ENCODE data around the gene EIF3K.
"Not testable (repeated sequence)": the region's sequence is repeated elsewhere in the genome, so short reads cannot be mapped to it uniquely, and the experiment has no call there.

DNA sequence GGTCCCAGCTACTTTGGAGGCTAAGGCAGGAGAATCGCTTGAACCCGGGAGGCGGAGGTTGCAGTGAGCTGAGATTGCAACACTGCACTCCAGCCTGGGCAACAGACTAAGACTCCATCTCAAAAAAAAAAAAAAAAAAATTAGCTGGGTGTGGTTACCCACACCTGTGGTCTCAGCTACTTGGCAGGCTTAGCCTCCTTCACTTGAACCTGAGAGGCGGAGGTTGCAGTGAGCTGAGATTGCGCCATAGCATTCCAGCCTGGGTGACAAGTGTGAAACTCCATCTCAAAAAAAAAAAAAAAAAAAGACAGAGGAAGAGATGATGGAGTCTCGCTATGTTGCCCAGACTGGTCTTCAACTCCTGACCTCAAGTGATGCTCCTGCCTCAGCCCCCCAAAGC lies 39.7 kb upstream of the EIF3K start:
- TF ChIP-seq, protein P1, sequence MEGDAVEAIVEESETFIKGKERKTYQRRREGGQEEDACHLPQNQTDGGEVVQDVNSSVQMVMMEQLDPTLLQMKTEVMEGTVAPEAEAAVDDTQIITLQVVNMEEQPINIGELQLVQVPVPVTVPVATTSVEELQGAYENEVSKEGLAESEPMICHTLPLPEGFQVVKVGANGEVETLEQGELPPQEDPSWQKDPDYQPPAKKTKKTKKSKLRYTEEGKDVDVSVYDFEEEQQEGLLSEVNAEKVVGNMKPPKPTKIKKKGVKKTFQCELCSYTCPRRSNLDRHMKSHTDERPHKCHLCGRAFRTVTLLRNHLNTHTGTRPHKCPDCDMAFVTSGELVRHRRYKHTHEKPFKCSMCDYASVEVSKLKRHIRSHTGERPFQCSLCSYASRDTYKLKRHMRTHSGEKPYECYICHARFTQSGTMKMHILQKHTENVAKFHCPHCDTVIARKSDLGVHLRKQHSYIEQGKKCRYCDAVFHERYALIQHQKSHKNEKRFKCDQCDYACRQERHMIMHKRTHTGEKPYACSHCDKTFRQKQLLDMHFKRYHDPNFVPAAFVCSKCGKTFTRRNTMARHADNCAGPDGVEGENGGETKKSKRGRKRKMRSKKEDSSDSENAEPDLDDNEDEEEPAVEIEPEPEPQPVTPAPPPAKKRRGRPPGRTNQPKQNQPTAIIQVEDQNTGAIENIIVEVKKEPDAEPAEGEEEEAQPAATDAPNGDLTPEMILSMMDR (IDR thresholded peaks at IDR 0.05), result not testable (repeated sequence)
- TF ChIP-seq POLR2A (IDR thresholded peaks at IDR 0.05), result not testable (repeated sequence)

All from adrenal gland (tissue), 5 donors.